Activated B cell treated with CpG ODN at 0.5 μM for 24 hours (primary cell): Measurements from ENCODE around the gene CNTROB. TPM values are rescaled to one million over a fixed set of nuclear protein-coding genes. Genes with fewer than 3 reads are reported as not detected.

Source experiments
- ATAC-seq: fragments of 200-7000 bp; cut with Tn5 transposase; one replicate; pipeline ENCODE4 v1.10.0; 2021; ENCODE audit warnings: low read depth, mild to moderate bottlenecking, moderate library complexity
- CTCF ChIA-PET: fragments of 350-600 bp; sonication (Branson Sonifier 250); formaldehyde crosslinking; loops from one replicate; lab custom pipeline; 2021; ENCODE audit warnings: antibody characterized with exemption; lab: Charles Lee
- POLR2A ChIA-PET: fragments of 350-600 bp; sonication (Branson Sonifier 250); formaldehyde crosslinking; loops from one replicate; lab custom pipeline; 2021; ENCODE audit warnings: antibody characterized with exemption; lab: Charles Lee
- DNase-seq: peaks from one replicate; pipeline ENCODE4 v3.0.0; 2022
- H3K27ac Mint-ChIP-seq: one replicate; pipeline ENCODE4 v1.8.0; 2020; ENCODE audit warnings: mixed read lengths
- H3K27me3 Mint-ChIP-seq: one replicate; pipeline ENCODE4 v1.8.0; 2021; ENCODE audit warnings: mixed read lengths
- H3K36me3 Mint-ChIP-seq: one replicate; pipeline ENCODE4 v1.8.0; 2021; ENCODE audit warnings: low read depth, mixed read lengths
- H3K4me1 Mint-ChIP-seq: one replicate; pipeline ENCODE4 v1.8.0; 2021; ENCODE audit warnings: mixed read lengths
- H3K4me3 Mint-ChIP-seq: one replicate; pipeline ENCODE4 v1.8.0; 2020; ENCODE audit warnings: mild to moderate bottlenecking, mixed read lengths
- H3K9me3 Mint-ChIP-seq: one replicate; pipeline ENCODE4 v1.8.0; 2020; ENCODE audit warnings: mixed read lengths
- intact Hi-C: fragments of 100-400 bp; cut with micrococcal nuclease; formaldehyde crosslinking; loops from one replicate; pipeline ENCODE4 v1.15.1; 2024
- total RNA-seq: library from RNA; stranded (reverse); gene quantifications from 2 replicates; pipeline ENCODE4 v1.2.3, GENCODE V29; 2022
- TF ChIP-seq, protein P1 (sequence below): fragments of 200-600 bp; IDR thresholded peaks from one replicate; pipeline ENCODE4 v1.8.0; 2022; ENCODE audit warnings: antibody characterized with exemption, mild to moderate bottlenecking

CNTROB gene, protein sequence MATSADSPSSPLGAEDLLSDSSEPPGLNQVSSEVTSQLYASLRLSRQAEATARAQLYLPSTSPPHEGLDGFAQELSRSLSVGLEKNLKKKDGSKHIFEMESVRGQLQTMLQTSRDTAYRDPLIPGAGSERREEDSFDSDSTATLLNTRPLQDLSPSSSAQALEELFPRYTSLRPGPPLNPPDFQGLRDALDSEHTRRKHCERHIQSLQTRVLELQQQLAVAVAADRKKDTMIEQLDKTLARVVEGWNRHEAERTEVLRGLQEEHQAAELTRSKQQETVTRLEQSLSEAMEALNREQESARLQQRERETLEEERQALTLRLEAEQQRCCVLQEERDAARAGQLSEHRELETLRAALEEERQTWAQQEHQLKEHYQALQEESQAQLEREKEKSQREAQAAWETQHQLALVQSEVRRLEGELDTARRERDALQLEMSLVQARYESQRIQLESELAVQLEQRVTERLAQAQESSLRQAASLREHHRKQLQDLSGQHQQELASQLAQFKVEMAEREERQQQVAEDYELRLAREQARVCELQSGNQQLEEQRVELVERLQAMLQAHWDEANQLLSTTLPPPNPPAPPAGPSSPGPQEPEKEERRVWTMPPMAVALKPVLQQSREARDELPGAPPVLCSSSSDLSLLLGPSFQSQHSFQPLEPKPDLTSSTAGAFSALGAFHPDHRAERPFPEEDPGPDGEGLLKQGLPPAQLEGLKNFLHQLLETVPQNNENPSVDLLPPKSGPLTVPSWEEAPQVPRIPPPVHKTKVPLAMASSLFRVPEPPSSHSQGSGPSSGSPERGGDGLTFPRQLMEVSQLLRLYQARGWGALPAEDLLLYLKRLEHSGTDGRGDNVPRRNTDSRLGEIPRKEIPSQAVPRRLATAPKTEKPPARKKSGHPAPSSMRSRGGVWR
- total RNA-seq, result 23.0 and 24.6 TPM in 2 replicates

DNA sequence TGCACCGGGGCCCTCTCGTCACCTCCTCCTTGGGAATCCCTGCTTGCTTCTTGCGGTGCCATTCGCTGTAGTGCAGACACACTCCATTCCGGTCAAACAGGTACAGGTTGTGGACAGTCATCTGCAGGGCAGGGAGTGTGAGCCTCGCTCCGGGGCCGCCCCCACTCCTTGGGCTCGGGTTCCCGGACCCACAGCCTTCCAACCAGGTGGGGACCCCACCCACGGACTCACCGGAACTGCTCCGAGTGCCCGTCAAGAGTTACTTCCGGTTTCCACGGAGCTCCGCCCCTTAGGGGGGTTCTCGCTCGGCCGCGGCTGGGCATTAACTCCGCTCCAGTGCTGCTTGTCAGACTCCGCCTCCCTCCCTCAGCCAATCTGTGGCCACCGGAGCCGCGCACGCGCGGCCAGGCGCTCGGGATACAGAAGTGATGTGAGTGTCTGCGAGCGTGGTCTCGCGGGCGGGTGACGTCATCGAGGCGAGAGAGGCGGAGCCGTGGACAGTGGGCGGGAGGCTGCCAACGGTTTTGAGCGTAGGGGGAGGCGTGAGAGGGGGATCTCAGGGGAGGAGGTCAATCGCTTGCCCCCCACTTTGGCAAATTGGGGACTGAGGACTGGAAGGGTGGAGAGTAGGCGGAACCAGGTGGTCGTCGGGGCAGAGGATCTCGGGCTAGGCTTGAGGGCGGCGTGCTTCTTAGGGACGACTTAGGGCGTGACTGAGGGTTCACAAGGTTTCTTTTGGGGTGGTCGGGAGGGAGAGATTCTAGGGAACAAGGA, at the start of gene CNTROB, which contains the start of gene TRAPPC1:
Gene CNTROB, plus strand, starts transcription at position 498 of the 774 bp plus-strand sequence. CDS start 874 bp downstream, outside the sequence.
Gene TRAPPC1, minus strand, starts transcription at position 238 of the 774 bp plus-strand sequence. Its CDS starts 117 bp downstream, at position 121.
- peaks cover 39% of the 10 kb centered on the region for H3K36me3 Mint-ChIP-seq
- ATAC-seq, result peak; percentile 96
- POLR2A ChIA-PET, result interaction anchor here (0.6 to 3.9 kb wide), 22 partner anchors 9 to 508 kb away, joined by 3 to 58 read pairs (median 6); partner anchors contain the start of genes CTC1, CYB5D1, KDM6B and NAA38

DNA sequence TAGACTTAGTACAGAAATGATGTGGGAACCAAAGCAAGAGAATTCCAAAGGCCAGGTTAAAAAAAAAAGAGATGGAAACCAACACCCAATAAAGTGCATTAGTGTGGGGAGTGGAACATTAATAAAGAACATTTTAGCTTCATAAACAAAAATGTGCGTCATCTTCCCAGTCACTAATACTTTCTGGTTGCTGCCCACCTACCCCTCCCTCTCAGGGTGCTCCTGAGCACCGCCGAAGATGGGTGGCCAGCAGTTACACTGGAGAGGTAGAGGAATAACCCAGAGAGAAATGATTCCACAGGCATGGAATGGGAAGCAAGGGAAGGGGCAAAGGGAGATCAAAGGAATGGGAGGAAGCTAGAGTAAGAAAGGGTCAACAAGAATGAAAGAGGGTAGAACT, 49.4 kb upstream of the CNTROB start:
- intact Hi-C loops, result no loop called here
- no peaks in the 10 kb centered on the region for H3K9me3 Mint-ChIP-seq
- ChIA-PET POLR2A (interaction anchor here (0.6 kb wide), 1 partner anchor 176 kb away, joined by 7 read pairs; no protein-coding TSS in a partner anchor), CTCF (interaction anchor here (1.0 to 1.5 kb wide), 2 partner anchors 21 to 47 kb away, joined by 4 read pairs; no protein-coding TSS in a partner anchor)
- ATAC-seq (no peak), DNase-seq (no peak)
- H3K4me3 Mint-ChIP-seq, result no peak overlapping the region
- peaks cover 8% of the 10 kb centered on the region for H3K36me3 Mint-ChIP-seq
- H3K27ac Mint-ChIP-seq, result no peak overlapping the region
- H3K27me3 Mint-ChIP-seq, result no peaks in the 10 kb centered on the region
- H3K4me1 Mint-ChIP-seq, result peaks cover 8% of the 10 kb centered on the region
- TF ChIP-seq, protein P1, sequence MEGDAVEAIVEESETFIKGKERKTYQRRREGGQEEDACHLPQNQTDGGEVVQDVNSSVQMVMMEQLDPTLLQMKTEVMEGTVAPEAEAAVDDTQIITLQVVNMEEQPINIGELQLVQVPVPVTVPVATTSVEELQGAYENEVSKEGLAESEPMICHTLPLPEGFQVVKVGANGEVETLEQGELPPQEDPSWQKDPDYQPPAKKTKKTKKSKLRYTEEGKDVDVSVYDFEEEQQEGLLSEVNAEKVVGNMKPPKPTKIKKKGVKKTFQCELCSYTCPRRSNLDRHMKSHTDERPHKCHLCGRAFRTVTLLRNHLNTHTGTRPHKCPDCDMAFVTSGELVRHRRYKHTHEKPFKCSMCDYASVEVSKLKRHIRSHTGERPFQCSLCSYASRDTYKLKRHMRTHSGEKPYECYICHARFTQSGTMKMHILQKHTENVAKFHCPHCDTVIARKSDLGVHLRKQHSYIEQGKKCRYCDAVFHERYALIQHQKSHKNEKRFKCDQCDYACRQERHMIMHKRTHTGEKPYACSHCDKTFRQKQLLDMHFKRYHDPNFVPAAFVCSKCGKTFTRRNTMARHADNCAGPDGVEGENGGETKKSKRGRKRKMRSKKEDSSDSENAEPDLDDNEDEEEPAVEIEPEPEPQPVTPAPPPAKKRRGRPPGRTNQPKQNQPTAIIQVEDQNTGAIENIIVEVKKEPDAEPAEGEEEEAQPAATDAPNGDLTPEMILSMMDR, result no peak

More for the DNA sequence above, at the start of gene CNTROB, which contains the start of gene TRAPPC1:
- intact Hi-C loops, result loop anchor here (1.0 to 5.0 kb wide), 10 partner anchors 10 to 451 kb away; partner anchors contain the start of genes NAA38, RANGRF, RPL26 and SAT2
- Mint-ChIP-seq H3K9me3 (no peaks in the 10 kb centered on the region), H3K27me3 (no peaks in the 10 kb centered on the region), H3K4me3 (peak within 1 kb of the TSS; percentile 97), H3K27ac (peak within 1 kb of the TSS; percentile 92), H3K4me1 (peaks cover 48% of the 10 kb centered on the region)
- CTCF ChIA-PET, result interaction anchor here (0.9 to 3.8 kb wide), 7 partner anchors 16 to 245 kb away, joined by 3 to 29 read pairs (median 5); partner anchors contain the start of genes RNF227 and TP53
- TF ChIP-seq, protein P1, result no peak
- DNase-seq, result peak; percentile 99

DNA sequence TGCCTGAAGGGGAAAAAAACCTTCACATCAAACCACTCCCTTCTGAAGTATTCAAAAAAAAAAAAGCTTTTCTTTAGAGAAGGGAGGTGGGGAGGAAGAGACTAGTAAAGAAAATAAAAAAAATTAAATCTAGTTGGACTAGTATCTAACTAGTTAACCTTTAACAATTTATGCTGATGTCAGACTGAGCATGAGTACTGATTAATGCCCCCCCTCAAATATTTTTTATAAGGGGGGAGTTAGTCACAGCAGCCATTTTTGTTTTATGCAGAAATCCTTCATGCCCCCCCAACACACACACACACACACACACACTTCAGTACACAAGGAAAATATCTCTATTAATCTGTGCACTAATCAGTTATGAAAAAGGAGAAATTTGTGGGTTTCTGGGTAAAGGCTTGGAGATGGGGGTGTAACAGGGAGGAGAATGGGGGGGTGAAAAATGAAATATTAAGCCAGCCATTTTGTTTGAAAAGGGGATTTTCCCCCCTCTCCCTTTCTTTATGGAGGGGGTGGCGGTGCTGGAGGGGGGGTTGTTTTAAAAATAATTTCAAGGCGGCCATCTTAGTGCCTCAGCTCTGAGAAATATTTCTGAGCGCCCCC, 48.1 kb upstream of the CNTROB start:
- Mint-ChIP-seq H3K36me3 (peaks cover 8% of the 10 kb centered on the region), H3K27me3 (no peaks in the 10 kb centered on the region), H3K4me1 (peaks cover 8% of the 10 kb centered on the region), H3K4me3 (peak overlapping the region; percentile 77), H3K27ac (peak overlapping the region; percentile 74), H3K9me3 (no peaks in the 10 kb centered on the region)
- ChIA-PET CTCF (interaction anchor here (1.5 kb wide), 1 partner anchor 22 kb away, joined by 4 read pairs; no protein-coding TSS in a partner anchor), POLR2A (interaction anchor here (0.6 to 2.4 kb wide), 10 partner anchors 10 to 306 kb away, joined by 3 to 19 read pairs (median 4); partner anchors contain the start of genes BORCS6, CNTROB, NAA38 and TRAPPC1)
- ATAC-seq (no peak), DNase-seq (no peak)
- intact Hi-C loops, result no loop called here
- TF ChIP-seq, protein P1, result no peak
